ENCODE results near the gene SEBOX.

GRCh38 chr17:28318759-28319597 lies 46.0 kb downstream of the SEBOX start, which contains the start of gene TMEM97:
- TF ChIP-seq CTCF (IDR thresholded peaks at IDR 0.05) (peak in 1 of 2 donors; percentile 14), EP300 (IDR thresholded peaks at IDR 0.05) (no peak)
